Ascending aorta (tissue), 2 donors: ENCODE data around the gene FOXF1. TPM values are rescaled to one million over a fixed set of nuclear protein-coding genes. Genes with fewer than 3 reads are reported as not detected.

Source experiments
- DNase-seq, 2 donors: peaks; one replicate each; pipeline ENCODE4 v3.0.0-alpha.2; 2019; ENCODE audit warnings: low spot score in 2 of 2
- H3K27ac ChIP-seq, 2 donors: fragments of 200-600 bp; sonication (generic); one replicate each; pipeline ENCODE4 v1.5.1; 2016 to 2017; ENCODE audit warnings: mild to moderate bottlenecking in 1 of 2
- H3K27me3 ChIP-seq: fragments of 200-600 bp; sonication (generic); one replicate; pipeline ENCODE4 v1.5.1; 2017
- H3K36me3 ChIP-seq, 2 donors: fragments of 200-600 bp; sonication (generic); one replicate each; pipeline ENCODE4 v1.5.1; 2016
- H3K4me1 ChIP-seq, 2 donors: fragments of 200-600 bp; sonication (generic); one replicate each; pipeline ENCODE4 v1.5.1; 2016 to 2017; ENCODE audit warnings: mild to moderate bottlenecking in 1 of 2
- H3K4me3 ChIP-seq, 2 donors: fragments of 200-600 bp; sonication (generic); one replicate each; pipeline ENCODE4 v1.5.1; 2016 to 2017; ENCODE audit warnings: mild to moderate bottlenecking in 1 of 2
- H3K9me3 ChIP-seq, 2 donors: fragments of 200-600 bp; sonication (generic); one replicate each; pipeline ENCODE4 v1.5.1; 2016
- CTCF ChIP-seq, 3 experiments: fragments of 200-600 bp in 2 of 3; fragments of 450-650 bp in 1 of 3; sonication (generic) in 2 of 3; IDR thresholded peaks; one replicate each; pipeline ENCODE4 v1.5.1; 2016 to 2019; ENCODE audit warnings: antibody characterized with exemption in 3 of 3, mild to moderate bottlenecking in 1 of 3, moderate library complexity in 1 of 3
- intact Hi-C: fragments of 100-400 bp; cut with DNase I; formaldehyde crosslinking; loops from one replicate; pipeline ENCODE4 v1.15.1; 2023
- total RNA-seq: library from RNA; depleted of rRNA; stranded (reverse); fragments of >200 nt; gene quantifications from one replicate; pipeline ENCODE4 v1.1.0, GENCODE V29; 2016

The FOXF1 gene
- total RNA-seq, 1 donor from 2014 or later: 3.2 TPM

GRCh38 chr16:86542756-86543750, 32.7 kb downstream of the FOXF1 start:
- DNase-seq: no peak
- H3K27ac ChIP-seq: no peak overlapping the region
- intact Hi-C loops: no loop called here

GRCh38 chr16:86545481-86545880, 35.2 kb downstream of the FOXF1 start:
- Histone ChIP-seq H3K36me3 (peaks cover 42 to 90% of the 10 kb centered on the region in 2 donors), H3K27me3 (no peaks in the 10 kb centered on the region), H3K4me1 (no peaks in the 10 kb centered on the region), H3K27ac (no peak overlapping the region), H3K4me3 (no peak overlapping the region), H3K9me3 (no peaks in the 10 kb centered on the region)
- TF ChIP-seq CTCF (IDR thresholded peaks at IDR 0.05): no peak
- intact Hi-C loops: no loop called here
- DNase-seq: no peak

More at GRCh38 chr16:86542756-86543750, 32.7 kb downstream of the FOXF1 start:
- H3K4me3 ChIP-seq: no peak overlapping the region
- no peaks in the 10 kb centered on the region for H3K4me1 ChIP-seq
- TF ChIP-seq CTCF (IDR thresholded peaks at IDR 0.05): no peak
- H3K27me3 ChIP-seq: no peaks in the 10 kb centered on the region
- H3K36me3 ChIP-seq: peaks cover 63 to 93% of the 10 kb centered on the region in 2 donors
- H3K9me3 ChIP-seq: no peaks in the 10 kb centered on the region

- Histone ChIP-seq H3K36me3 (peaks cover 36 to 89% of the 10 kb centered on the region in 2 donors), H3K4me1 (no peaks in the 10 kb centered on the region), H3K4me3 (no peak overlapping the region), H3K9me3 (no peaks in the 10 kb centered on the region), H3K27ac (no peak overlapping the region), H3K27me3 (no peaks in the 10 kb centered on the region)
- DNase-seq: no peak
- intact Hi-C loops: no loop called here
- no peak for TF ChIP-seq CTCF (IDR thresholded peaks at IDR 0.05)
Observed at GRCh38 chr16:86545954-86546637, 35.8 kb downstream of the FOXF1 start.

- H3K9me3 ChIP-seq: no peaks in the 10 kb centered on the region
- no peak overlapping the region for H3K4me3 ChIP-seq
- intact Hi-C loops: no loop called here
- peaks cover 30 to 83% of the 10 kb centered on the region in 2 donors for H3K36me3 ChIP-seq
- H3K27ac ChIP-seq: no peak overlapping the region
- no peaks in the 10 kb centered on the region for H3K27me3 ChIP-seq
- TF ChIP-seq CTCF (IDR thresholded peaks at IDR 0.05): no peak
- no peaks in the 10 kb centered on the region for H3K4me1 ChIP-seq
- DNase-seq: no peak
Observed at GRCh38 chr16:86546638-86547013, 36.3 kb downstream of the FOXF1 start.

GRCh38 chr16:86547286-86547685, 37.0 kb downstream of the FOXF1 start:
- no peak for TF ChIP-seq CTCF (IDR thresholded peaks at IDR 0.05)
- Histone ChIP-seq H3K27ac (no peak overlapping the region), H3K27me3 (no peaks in the 10 kb centered on the region), H3K36me3 (peaks cover 24 to 77% of the 10 kb centered on the region in 2 donors), H3K9me3 (no peaks in the 10 kb centered on the region), H3K4me1 (no peaks in the 10 kb centered on the region), H3K4me3 (no peak overlapping the region)
- no peak for DNase-seq
- intact Hi-C loops: no loop called here
